Gastrocnemius medialis (tissue), 4 donors: Measurements from ENCODE around the gene DCUN1D4. TPM values are rescaled to one million over a fixed set of nuclear protein-coding genes. Genes with fewer than 3 reads are reported as not detected.

ENCODE experiments used
- ATAC-seq, 2 donors: fragments of 150-250 bp; one replicate each; pipeline ENCODE4 v1.9.1; 2016
- DNase-seq, 2 donors: peaks; one replicate each; pipeline ENCODE4 v3.0.0-alpha.2; 2019
- H3K27ac ChIP-seq, 4 donors: fragments of 200-600 bp; sonication (generic); 1 replicate in 1 of 4; 2 replicates in 3 of 4; pipeline ENCODE4 v1.5.1; 2016 to 2018; ENCODE audit warnings: mild to moderate bottlenecking in 2 of 4, moderate library complexity in 1 of 4
- H3K27me3 ChIP-seq, 3 donors: fragments of 200-600 bp; sonication (generic) in 2 of 3; 1 replicate in 1 of 3; 2 replicates in 2 of 3; pipeline versions ENCODE4 v1.5.1 to v1.6.0; 2016 to 2019; ENCODE audit warnings: mild to moderate bottlenecking in 1 of 3, moderate library complexity in 1 of 3
- H3K36me3 ChIP-seq, 2 donors: fragments of 200-600 bp; sonication (generic) in 1 of 2; one replicate each; pipeline ENCODE4 v1.5.1; 2017 to 2018
- H3K4me1 ChIP-seq, 2 donors: fragments of 200-600 bp; sonication (generic) in 1 of 2; one replicate each; pipeline ENCODE4 v1.5.1; 2016 to 2017; ENCODE audit warnings: mild to moderate bottlenecking in 2 of 2
- H3K4me3 ChIP-seq, 4 donors: fragments of 200-600 bp; sonication (generic) in 3 of 4; 1 replicate in 1 of 4; 2 replicates in 3 of 4; pipeline ENCODE4 v1.5.1; 2016 to 2019; ENCODE audit warnings: mild to moderate bottlenecking in 2 of 4
- H3K9me3 ChIP-seq, 3 donors: fragments of 200-600 bp; sonication (generic) in 2 of 3; 1 replicate in 1 of 3; 2 replicates in 2 of 3; pipeline ENCODE4 v1.5.1; 2016 to 2019
- CTCF ChIP-seq, 5 experiments: fragments of 450-650 bp in 3 of 5; fragments of 200-600 bp in 2 of 5; sonication (generic) in 2 of 5; IDR thresholded peaks in 4 of 5; conservative IDR thresholded peaks in 1 of 5; 1 replicate in 4 of 5; 2 replicates in 1 of 5; pipeline ENCODE4 v1.5.1; 2016 to 2019; ENCODE audit warnings: antibody characterized with exemption in 5 of 5, mild to moderate bottlenecking in 3 of 5, moderate library complexity in 3 of 5
- POLR2A ChIP-seq, 2 donors: fragments of 450-650 bp; IDR thresholded peaks; one replicate each; pipeline ENCODE4 v1.6.1; 2017; ENCODE audit warnings: antibody characterized with exemption in 2 of 2, mild to moderate bottlenecking in 2 of 2, moderate library complexity in 2 of 2
- in situ Hi-C, 4 donors: fragments of 200-750 bp; cut with MboI; loops; one replicate each; pipeline versions ENCODE4 v1.15.0 to v1.8.0; 2017; ENCODE audit warnings: low sequenced_read_pairs in 4 of 4
- intact Hi-C: fragments of 100-400 bp; cut with DNase I; formaldehyde crosslinking; loops from one replicate; pipeline ENCODE4 v1.15.1; 2023; ENCODE audit warnings: low total_unique reads
- total RNA-seq, 4 donors: library from RNA; depleted of rRNA; stranded (reverse); fragments of >200 nt; gene quantifications; one replicate each; pipeline versions ENCODE4 v1.1.0 to v1.2.3, GENCODE V29; 2016

Gene DCUN1D4
- total RNA-seq, 4 donors from 2014 or later: 13.6 to 23.7 (median 18.4) TPM

GRCh38 chr4:51840781-51841180, 2.2 kb upstream of the DCUN1D4 start:
- Histone ChIP-seq H3K4me1 (peaks cover 10 to 11% of the 10 kb centered on the region in 2 donors), H3K27ac (no peak overlapping the region), H3K4me3 (no peak overlapping the region), H3K36me3 (no peaks in the 10 kb centered on the region), H3K27me3 (no peaks in the 10 kb centered on the region), H3K9me3 (no peaks in the 10 kb centered on the region)
- intact Hi-C loops (loop anchor here (5.0 to 10.0 kb wide), 2 partner anchors 197 to 1524 kb away; partner anchors contain the start of genes SCFD2 and SGCB), in situ Hi-C loops (no loop called here)
- DNase-seq (no peak), ATAC-seq (no peak)
- TF ChIP-seq POLR2A (IDR thresholded peaks at IDR 0.05) (no peak), CTCF (IDR thresholded peaks at IDR 0.05 in 4 of 5, conservative IDR thresholded peaks at IDR 0.05 in 1 of 5) (no peak)

GRCh38 chr4:51842167-51842553, 793 bp upstream of the DCUN1D4 start:
- ATAC-seq (no peak), DNase-seq (no peak)
- no peaks in the 10 kb centered on the region for H3K36me3 ChIP-seq
- intact Hi-C loops (loop anchor here (5.0 to 10.0 kb wide), 2 partner anchors 195 to 1523 kb away; partner anchors contain the start of genes SCFD2 and SGCB), in situ Hi-C loops (no loop called here)
- TF ChIP-seq CTCF (IDR thresholded peaks at IDR 0.05 in 4 of 5, conservative IDR thresholded peaks at IDR 0.05 in 1 of 5) (no peak), POLR2A (IDR thresholded peaks at IDR 0.05) (no peak)
- H3K4me1 ChIP-seq: peaks cover 15% of the 10 kb centered on the region in 2 donors
- peak overlapping the region; percentile 86 to 98 (median 91) for H3K27ac ChIP-seq
- H3K9me3 ChIP-seq: no peaks in the 10 kb centered on the region
- peak overlapping the region; percentile 70 to 96 (median 80) for H3K4me3 ChIP-seq
- no peaks in the 10 kb centered on the region for H3K27me3 ChIP-seq

- in situ Hi-C loops (no loop called here), intact Hi-C loops (loop anchor here (1.0 to 10.0 kb wide), 3 partner anchors 52 to 1521 kb away; partner anchors contain the start of genes SCFD2 and SGCB)
- Histone ChIP-seq H3K4me3 (peak overlapping the region; percentile 70 to 96 (median 80)), H3K4me1 (peaks cover 15% of the 10 kb centered on the region in 2 donors), H3K9me3 (no peaks in the 10 kb centered on the region), H3K27me3 (no peaks in the 10 kb centered on the region), H3K36me3 (no peaks in the 10 kb centered on the region), H3K27ac (peak overlapping the region; percentile 91 to 98 (median 94))
- DNase-seq: peak; percentile 56 to 70
- ATAC-seq: peak; percentile 25 to 39
- TF ChIP-seq CTCF (IDR thresholded peaks at IDR 0.05 in 4 of 5, conservative IDR thresholded peaks at IDR 0.05 in 1 of 5) (no peak), POLR2A (IDR thresholded peaks at IDR 0.05) (no peak)
Observed at GRCh38 chr4:51843309-51844152, 578 bp downstream of the DCUN1D4 start.

- no peaks in the 10 kb centered on the region for H3K9me3 ChIP-seq
- peak; percentile 94 to 95 for DNase-seq
- H3K4me1 ChIP-seq: peaks cover 15 to 21% of the 10 kb centered on the region in 2 donors
- no peaks in the 10 kb centered on the region for H3K27me3 ChIP-seq
- intact Hi-C loops (loop anchor here (1.0 to 10.0 kb wide), 3 partner anchors 51 to 1520 kb away; partner anchors contain the start of genes SCFD2 and SGCB), in situ Hi-C loops (no loop called here)
- H3K36me3 ChIP-seq: no peaks in the 10 kb centered on the region
- TF ChIP-seq CTCF (IDR thresholded peaks at IDR 0.05 in 4 of 5, conservative IDR thresholded peaks at IDR 0.05 in 1 of 5): no peak
- TF ChIP-seq POLR2A (IDR thresholded peaks at IDR 0.05): peak; percentile 75 to 79
- peak overlapping the region; percentile 91 to 98 (median 94) for H3K27ac ChIP-seq
- ATAC-seq: peak; percentile 72 to 79
- H3K4me3 ChIP-seq: peak overlapping the region; percentile 70 to 96 (median 80)
Observed at GRCh38 chr4:51844153-51845054, 1.5 kb downstream of the DCUN1D4 start.
